Skeletal muscle tissue (tissue), 4 donors: ENCODE data around the gene MYOF. TPM values are rescaled to one million over a fixed set of nuclear protein-coding genes. Genes with fewer than 3 reads are reported as not detected.
"Not testable (repeated sequence)": the region's sequence is repeated elsewhere in the genome, so short reads cannot be mapped to it uniquely, and the experiment has no call there.

Source experiments
- H3K27ac ChIP-seq: one replicate; pipeline ENCODE4 v1.7.0; 2013; ENCODE audit warnings: mild to moderate bottlenecking, low read depth, low read length, inconsistent platforms
- H3K27me3 ChIP-seq, 3 donors: one replicate each; pipeline ENCODE4 v1.7.0; 2013; ENCODE audit warnings: low read length in 3 of 3; ENCODE audit not compliant: control insufficient read depth in 3 of 3, insufficient read depth in 3 of 3
- H3K36me3 ChIP-seq, 3 donors: one replicate each; pipeline ENCODE4 v1.7.0; 2013; ENCODE audit warnings: low read length in 3 of 3; ENCODE audit not compliant: control insufficient read depth in 3 of 3, insufficient read depth in 3 of 3
- H3K4me1 ChIP-seq, 3 donors: one replicate each; pipeline ENCODE4 v1.7.0; 2013; ENCODE audit warnings: low read length in 3 of 3, mild to moderate bottlenecking in 3 of 3; ENCODE audit not compliant: control insufficient read depth in 3 of 3, insufficient read depth in 3 of 3
- H3K4me3 ChIP-seq, 3 donors: one replicate each; pipeline ENCODE4 v1.7.0; 2013; ENCODE audit warnings: low read length in 3 of 3
- H3K9ac ChIP-seq, 3 donors: one replicate each; pipeline ENCODE4 v1.7.0; 2013; ENCODE audit warnings: low read length in 3 of 3, mild to moderate bottlenecking in 3 of 3, moderate library complexity in 2 of 3, low read depth in 1 of 3
- H3K9me3 ChIP-seq, 3 donors: one replicate each; pipeline ENCODE4 v1.7.0; 2013; ENCODE audit warnings: low read length in 3 of 3; ENCODE audit not compliant: control insufficient read depth in 3 of 3
- total RNA-seq: library from RNA; depleted of rRNA; stranded (reverse); fragments of >200 nt; gene quantifications from one replicate; pipeline ENCODE4 v1.2.3, GENCODE V29; 2014
- donor health status: Osteomylitis.

Gene MYOF
- total RNA-seq, 1 donor from 2014 or later, result 45.4 TPM

GRCh38 chr10:93445978-93446720, 36.0 kb downstream of the MYOF start:
- no peak overlapping the region for H3K4me3 ChIP-seq

GRCh38 chr10:93445097-93445960, 36.8 kb downstream of the MYOF start:
- Histone ChIP-seq H3K27me3 (no peaks in the 10 kb centered on the region), H3K9me3 (no peaks in the 10 kb centered on the region), H3K4me1 (peaks cover 9 to 20% (median 10%) of the 10 kb centered on the region in 3 donors), H3K9ac (peak overlapping the region in 2 of 3 donors; percentile 2 to 40), H3K4me3 (no peak overlapping the region), H3K27ac (peak overlapping the region; percentile 75), H3K36me3 (peaks cover 0 to 4% (median 0%) of the 10 kb centered on the region in 3 donors)

More at GRCh38 chr10:93445978-93446720, 36.0 kb downstream of the MYOF start:
- Histone ChIP-seq H3K27ac (peak overlapping the region; percentile 75), H3K27me3 (no peaks in the 10 kb centered on the region), H3K36me3 (peaks cover 0 to 6% (median 0%) of the 10 kb centered on the region in 3 donors), H3K9ac (no peak overlapping the region), H3K4me1 (peaks cover 9 to 13% (median 10%) of the 10 kb centered on the region in 3 donors), H3K9me3 (no peaks in the 10 kb centered on the region)

- no peaks in the 10 kb centered on the region for H3K9me3 ChIP-seq
- peaks cover 17 to 30% (median 22%) of the 10 kb centered on the region in 3 donors for H3K4me1 ChIP-seq
- no peak overlapping the region for H3K9ac ChIP-seq
- no peaks in the 10 kb centered on the region for H3K27me3 ChIP-seq
- peaks cover 0 to 4% (median 0%) of the 10 kb centered on the region in 3 donors for H3K36me3 ChIP-seq
- no peak overlapping the region for H3K27ac ChIP-seq
- no peak overlapping the region for H3K4me3 ChIP-seq
Observed at GRCh38 chr10:93443481-93443880, 38.7 kb downstream of the MYOF start.

DNA sequence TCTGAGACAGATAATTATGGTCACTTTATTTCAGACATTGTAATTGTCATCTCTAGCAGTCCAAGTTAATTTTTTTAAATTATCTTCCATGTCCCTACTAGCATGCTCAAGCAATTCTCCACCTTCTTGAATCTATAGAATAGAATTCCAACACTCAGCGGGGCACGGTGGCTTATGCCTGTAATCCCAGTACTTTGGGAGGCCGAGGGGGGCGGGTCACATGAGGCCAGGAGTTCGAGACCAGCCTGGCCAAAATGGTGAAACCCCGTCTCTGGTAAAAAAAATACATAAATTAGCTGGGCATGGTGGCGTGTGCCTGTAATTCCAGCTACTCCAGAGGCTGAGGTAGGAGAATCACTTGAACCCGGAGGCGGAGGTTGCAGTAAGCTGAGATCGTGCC, 39.4 kb downstream of the MYOF start:
- peaks cover 24 to 35% (median 29%) of the 10 kb centered on the region in 3 donors for H3K4me1 ChIP-seq
- H3K9me3 ChIP-seq, H3K27ac ChIP-seq, H3K27me3 ChIP-seq, H3K9ac ChIP-seq, H3K36me3 ChIP-seq, H3K4me3 ChIP-seq: not testable (repeated sequence)

- Histone ChIP-seq H3K9ac (peak overlapping the region in 1 of 3 donors; percentile 16), H3K4me1 (peaks cover 34 to 44% (median 36%) of the 10 kb centered on the region in 3 donors)
Observed at GRCh38 chr10:93440591-93441091, 41.5 kb downstream of the MYOF start.

GRCh38 chr10:93438613-93439253, 43.4 kb downstream of the MYOF start:
- Histone ChIP-seq H3K27ac (peak overlapping the region; percentile 98), H3K27me3 (no peaks in the 10 kb centered on the region), H3K9me3 (no peaks in the 10 kb centered on the region), H3K36me3 (no peaks in the 10 kb centered on the region), H3K9ac (peak overlapping the region; percentile 7 to 32 (median 17)), H3K4me3 (no peak overlapping the region), H3K4me1 (peaks cover 31 to 46% (median 32%) of the 10 kb centered on the region in 3 donors)

More at GRCh38 chr10:93440591-93441091, 41.5 kb downstream of the MYOF start:
- Histone ChIP-seq H3K36me3 (no peaks in the 10 kb centered on the region), H3K9me3 (no peaks in the 10 kb centered on the region), H3K27me3 (no peaks in the 10 kb centered on the region), H3K4me3 (no peak overlapping the region), H3K27ac (peak overlapping the region; percentile 98)

DNA sequence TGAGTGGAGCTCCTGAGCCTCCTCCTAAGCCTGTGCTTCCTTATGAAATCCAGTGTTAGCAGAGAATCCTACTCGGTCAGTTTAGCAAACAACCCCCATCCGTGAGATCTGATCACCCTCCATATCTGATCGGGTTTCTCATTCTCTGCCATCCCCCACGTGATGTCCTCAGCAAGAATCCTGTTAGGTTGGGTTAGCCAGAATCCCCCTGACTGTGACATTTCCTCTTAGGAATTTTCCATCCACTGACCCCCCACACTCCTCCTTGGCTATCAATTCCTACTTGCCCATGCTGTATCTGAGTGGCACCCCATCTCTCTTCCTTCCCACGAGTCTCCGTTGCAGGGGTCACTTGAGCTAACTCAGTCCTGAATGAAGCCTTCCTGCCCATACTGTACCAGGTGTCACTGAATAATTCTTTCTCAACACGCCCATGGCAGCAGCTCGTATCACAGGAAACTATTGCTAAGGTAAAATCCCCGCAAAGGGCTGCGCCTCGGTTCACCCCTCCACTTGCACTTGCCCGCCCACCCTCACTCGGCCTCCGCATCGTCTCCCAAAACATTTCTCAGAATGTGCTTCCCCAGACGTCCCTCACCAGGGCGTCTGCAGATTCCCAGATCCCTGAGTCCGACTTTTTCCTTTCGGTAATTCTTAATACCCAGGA, 44.1 kb downstream of the MYOF start:
- H3K4me1 ChIP-seq, result peaks cover 31 to 46% (median 32%) of the 10 kb centered on the region in 3 donors
- peak overlapping the region; percentile 98 for H3K27ac ChIP-seq
- H3K27me3 ChIP-seq, result no peaks in the 10 kb centered on the region
- H3K9ac ChIP-seq, result peak overlapping the region; percentile 76 to 84 (median 80)
- H3K9me3 ChIP-seq, result no peaks in the 10 kb centered on the region
- H3K4me3 ChIP-seq, result peak overlapping the region; percentile 44 to 64 (median 51)
- H3K36me3 ChIP-seq, result no peaks in the 10 kb centered on the region

DNA sequence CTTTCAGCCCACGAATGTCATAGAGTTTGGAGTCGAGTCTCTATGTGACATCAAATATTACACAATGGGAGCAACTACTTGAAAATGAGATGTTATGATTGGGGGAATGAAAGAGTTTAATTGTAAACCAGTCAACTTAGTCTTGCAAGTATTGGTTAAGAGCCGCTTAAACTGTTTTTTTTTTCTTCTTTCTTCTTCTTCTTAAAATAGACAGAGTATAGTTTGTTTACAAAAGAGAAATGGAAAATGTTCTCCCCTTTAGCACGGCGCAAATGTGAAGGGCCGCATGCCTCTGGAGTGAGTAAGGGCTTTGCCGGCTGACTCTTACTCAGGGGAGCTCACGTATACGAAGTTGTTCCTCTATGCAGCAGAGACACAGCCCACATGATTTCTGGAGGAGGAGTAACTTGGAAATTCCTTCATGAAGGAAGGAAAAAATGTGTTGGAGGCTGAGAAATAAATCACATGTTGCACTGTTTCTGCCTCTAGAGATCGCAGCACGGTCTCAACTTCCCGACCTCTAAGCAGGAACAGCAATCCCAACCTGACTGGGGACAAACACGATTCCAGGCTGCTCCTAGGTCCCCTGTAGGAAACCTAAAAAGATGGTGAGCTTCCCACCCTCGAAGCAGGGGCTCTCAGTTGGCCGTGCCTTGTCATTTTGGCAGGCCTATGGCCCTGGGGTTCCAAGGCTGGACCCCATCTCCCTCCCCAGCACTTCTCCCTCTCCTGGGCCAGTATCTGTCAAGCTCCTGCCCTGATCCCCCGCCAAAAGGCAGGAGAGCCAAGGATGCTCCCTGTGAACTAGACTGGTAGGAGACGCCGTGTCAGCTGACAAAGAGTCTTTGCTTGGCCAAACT, 44.8 kb downstream of the MYOF start:
- peaks cover 31 to 46% (median 32%) of the 10 kb centered on the region in 3 donors for H3K4me1 ChIP-seq
- peak overlapping the region; percentile 76 to 84 (median 80) for H3K9ac ChIP-seq

More for the DNA sequence above, 44.8 kb downstream of the MYOF start:
- Histone ChIP-seq H3K27me3 (no peaks in the 10 kb centered on the region), H3K9me3 (no peaks in the 10 kb centered on the region), H3K4me3 (peak overlapping the region; percentile 44 to 64 (median 51)), H3K27ac (peak overlapping the region; percentile 98), H3K36me3 (no peaks in the 10 kb centered on the region)
